Inflammatory macrophage (primary cell): ENCODE measurements around the gene ADM.
"Not testable (repeated sequence)": the region's sequence is repeated elsewhere in the genome, so short reads cannot be mapped to it uniquely, and the experiment has no call there.

ENCODE experiments used
- DNase-seq, 2 donors: peaks; one replicate each; pipeline ENCODE4 v3.0.0-alpha.2; 2020 to 2022
- total RNA-seq, 18 experiments: gene quantifications; one replicate each; lab custom pipeline; 2026; ENCODE audit warnings: mixed read lengths in 6 of 18, inconsistent platforms in 2 of 18; lab: John Stamatoyannopoulos, UW

ADM gene, protein sequence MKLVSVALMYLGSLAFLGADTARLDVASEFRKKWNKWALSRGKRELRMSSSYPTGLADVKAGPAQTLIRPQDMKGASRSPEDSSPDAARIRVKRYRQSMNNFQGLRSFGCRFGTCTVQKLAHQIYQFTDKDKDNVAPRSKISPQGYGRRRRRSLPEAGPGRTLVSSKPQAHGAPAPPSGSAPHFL
- 1.5 to 184 (median 16.3) reads per million in 18 experiments for total RNA-seq

DNA sequence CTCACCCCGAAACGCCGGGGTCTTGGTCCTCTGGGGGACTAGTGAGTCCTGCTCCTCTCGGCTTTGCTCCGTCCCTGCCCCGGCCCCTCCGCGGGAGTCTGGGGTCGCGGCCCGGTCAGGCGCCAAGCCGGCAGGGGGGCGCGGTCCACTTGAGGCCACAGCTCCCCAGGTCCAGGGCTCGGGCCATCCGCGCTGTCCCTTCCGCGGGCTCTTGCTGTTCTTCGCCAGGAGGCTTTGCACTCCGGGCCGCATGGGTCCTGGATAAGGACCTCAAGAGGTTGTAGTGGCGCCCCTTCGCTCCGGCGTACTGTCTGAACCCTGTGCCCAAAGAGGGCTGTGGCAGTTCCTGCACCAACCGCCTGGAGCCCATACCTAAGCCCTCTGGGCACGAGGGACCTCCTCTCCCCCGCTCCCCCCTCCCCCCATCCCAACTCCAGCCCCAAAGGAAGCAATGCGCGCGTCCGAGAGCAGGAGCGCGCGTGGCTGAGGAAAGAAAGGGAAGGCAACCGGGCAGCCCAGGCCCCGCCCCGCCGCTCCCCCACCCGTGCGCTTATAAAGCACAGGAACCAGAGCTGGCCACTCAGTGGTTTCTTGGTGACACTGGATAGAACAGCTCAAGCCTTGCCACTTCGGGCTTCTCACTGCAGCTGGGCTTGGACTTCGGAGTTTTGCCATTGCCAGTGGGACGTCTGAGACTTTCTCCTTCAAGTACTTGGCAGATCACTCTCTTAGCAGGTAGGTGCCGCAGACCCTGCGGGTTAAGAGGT lies at the start of gene ADM:
TSS of gene ADM (plus strand) at position 579 of the 767 bp plus-strand sequence. CDS start 628 bp downstream, outside the sequence.
- peak; percentile 91 to 92 for DNase-seq

DNA sequence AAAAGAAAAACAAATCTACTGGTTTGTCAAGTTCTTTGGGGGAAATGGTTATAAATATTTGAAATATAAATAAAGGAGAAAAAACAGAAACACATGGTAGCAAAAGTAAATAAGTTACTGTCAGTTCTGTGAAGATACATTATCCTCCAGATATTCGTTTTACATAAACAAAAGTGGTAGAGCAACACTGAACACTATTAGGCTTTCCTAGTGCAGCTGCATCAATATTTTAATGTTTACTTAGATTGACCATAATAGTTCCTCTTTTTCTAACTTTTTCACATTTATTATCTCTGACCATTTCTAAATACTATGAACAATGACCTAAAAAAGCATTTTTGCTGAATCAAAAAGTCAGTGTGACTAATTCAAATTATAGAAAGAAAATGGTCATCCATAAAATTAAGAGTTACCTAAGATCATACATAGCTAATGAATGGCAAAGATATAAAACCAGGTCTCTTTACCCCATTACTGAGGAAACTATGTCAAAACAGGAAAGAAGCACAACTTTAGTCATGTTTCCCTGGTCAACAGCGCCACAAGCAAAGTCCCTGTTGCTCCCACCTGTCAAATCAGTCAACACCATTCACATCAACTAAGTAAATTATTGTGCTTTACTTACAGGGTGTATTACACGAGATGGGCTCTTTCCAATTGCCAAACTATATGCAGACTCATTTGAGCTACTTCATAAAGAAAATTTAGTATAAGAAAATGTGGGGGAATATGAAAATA lies 49.3 kb upstream of the ADM start:
- peak in 1 of 2 donors; percentile 10 for DNase-seq

DNA sequence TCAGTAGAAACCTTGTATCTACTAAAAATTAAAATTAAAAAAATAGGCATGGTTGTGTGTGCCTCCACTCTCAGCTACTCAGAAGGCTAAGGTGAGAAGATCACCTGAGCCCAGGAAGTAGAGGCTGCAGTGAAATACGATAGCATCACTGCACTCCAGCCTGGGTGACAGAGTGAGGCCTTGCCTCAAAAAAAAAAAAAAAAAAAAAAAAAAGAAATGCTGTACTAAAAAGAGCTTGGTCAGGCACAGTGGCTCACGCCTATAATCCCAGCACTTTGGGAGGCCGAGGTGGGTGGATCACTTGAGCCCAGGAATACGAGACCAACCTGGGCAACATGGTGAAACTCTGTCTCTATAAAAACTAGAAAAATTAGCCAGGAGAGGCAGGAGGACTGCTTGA lies 47.4 kb upstream of the ADM start:
- no peak for DNase-seq

DNA sequence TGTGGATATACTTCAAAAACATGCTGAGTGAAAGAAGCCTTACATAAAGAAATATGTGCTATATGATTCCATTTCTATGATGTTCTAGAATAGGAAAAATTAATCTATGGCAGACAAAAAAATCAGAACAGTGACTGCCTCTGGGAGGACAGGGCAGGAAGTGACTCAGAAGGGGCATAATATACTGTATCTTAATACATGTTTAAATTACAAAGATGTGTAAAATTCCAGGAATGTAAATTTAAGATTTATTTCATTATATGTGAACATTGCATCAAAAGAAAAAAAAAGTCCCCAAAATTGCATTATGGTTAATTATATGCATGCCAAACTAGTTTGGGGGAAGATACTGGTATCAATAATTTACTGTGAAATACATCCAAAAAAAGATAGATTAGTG lies 43.1 kb upstream of the ADM start:
- DNase-seq = no peak

DNA sequence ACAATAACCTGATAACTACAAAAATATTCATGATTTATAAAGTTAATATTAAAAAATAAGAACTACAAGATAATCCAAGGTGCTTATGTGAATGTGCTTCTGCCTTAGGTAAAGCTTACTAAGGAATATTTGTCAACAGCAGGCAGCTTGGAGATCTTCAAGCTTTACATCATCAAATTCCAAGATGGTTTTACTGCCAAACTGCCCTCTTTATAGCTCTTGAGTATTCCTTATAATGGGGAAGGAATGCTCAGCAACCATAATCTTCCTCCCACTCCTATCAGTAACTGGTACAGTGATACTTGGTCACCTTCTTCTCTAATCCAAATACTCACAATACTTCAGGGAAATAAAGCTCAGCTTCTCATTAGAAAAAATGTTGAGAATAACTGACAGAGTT lies 40.9 kb upstream of the ADM start:
- no peak for DNase-seq

DNA sequence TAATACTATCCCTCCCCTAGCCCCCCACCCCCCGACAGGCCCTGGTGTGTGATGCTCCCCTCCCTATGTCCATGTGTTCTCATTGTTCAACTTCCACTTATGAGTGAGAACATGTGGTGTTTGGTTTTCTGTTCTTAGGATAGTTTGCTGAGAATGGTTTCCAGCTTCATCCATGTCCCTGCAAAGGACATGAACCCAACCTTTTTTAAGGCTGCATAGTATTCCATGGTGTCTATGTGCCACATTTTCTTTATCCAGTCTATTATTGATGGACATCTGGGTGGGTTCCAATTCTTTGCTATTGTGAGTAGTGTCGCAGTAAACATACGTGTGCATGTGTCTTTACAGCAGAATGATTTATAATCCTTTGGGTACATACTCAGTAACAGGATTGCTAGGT lies 40.2 kb upstream of the ADM start:
- DNase-seq = not testable (repeated sequence)

DNA sequence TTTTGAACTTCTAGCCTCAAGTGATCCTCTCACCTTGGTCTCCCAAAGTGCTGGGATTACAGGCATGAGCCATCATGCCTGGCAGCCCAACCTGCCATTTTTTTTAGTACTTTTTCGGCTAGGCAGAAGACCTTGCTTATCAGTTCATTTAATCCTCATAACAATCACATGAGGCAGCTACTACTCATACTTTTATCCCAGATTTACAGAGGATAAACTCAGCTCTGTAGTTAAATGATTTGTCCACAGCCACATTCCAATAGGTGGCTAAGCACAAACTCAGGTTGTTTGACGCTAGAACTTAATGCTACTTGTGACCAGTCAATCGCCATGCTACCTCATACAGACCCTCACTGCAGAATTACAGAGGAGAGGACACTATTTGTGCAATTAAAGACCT lies 38.9 kb upstream of the ADM start:
- DNase-seq = no peak

DNA sequence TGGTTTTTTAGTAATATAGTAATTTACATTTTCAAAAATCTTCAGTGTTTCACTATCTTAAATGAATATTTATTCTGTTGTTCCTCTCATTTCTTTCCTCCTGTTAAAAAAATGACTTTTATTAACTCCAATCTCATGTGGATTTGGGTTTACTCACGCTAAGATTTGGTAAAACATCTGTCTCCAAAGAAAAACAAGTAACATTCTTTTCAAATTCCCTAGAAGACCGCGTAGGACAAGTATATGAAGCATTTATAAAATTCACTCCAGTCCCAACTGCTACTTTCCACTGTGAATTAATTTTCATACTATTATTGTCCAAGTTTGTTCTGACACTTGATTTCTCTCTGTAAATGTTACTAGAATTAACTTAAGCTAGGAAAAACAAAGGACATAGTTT lies 37.1 kb upstream of the ADM start:
- DNase-seq = no peak

DNA sequence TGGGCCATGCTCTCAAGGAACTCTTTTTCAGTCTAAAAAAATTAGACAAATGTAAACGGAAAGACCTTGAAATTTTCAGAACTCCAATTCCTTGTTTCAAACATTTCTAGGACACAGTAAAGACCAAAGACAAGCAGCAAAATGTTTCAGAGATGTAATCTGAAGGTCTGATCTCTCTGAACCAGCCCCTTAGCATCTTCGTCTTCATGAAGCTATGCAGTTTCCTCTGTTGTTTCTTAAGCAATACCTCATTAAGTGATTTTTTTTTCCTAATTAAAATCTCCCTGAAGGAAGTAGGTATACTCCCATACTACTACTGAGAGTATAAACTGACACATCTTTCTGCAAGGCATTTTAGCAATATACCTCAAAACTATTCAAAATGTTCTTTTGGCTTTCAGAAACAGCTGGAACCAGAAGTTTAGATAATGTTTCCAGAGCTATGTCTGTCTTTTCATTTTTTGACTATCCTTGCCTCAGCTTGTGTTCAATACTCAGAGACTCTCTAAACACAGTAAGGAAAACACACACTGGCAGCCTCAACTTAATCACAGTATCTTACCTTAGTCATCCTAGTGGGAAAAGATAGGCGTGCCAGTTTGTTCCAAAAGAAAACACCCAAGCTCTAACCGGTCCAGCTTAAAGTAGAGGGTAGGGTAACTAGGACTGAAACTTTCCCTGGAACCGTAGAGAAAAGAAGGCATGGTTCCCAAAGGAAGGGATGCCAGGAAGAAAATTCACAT lies 36.0 kb upstream of the ADM start:
- DNase-seq = no peak

DNA sequence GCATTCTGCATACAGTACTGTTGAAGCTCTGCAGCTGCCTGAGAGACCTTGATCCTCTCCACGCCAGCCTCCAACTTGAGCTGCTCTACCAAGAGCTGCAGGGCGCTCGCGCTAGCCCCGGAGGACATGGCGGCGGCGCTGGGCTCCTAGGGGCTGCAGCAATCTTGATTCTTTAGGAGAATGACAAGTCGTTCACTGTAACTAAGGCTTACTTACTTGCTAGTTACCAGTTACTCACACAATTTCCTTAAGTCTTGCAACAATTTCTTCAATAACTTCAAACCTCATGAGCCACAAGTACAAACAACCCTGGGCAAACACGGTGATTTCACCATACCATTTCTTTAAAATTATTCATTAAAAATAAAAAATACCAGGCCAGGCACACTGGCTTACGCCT lies 32.7 kb upstream of the ADM start:
- DNase-seq = no peak

DNA sequence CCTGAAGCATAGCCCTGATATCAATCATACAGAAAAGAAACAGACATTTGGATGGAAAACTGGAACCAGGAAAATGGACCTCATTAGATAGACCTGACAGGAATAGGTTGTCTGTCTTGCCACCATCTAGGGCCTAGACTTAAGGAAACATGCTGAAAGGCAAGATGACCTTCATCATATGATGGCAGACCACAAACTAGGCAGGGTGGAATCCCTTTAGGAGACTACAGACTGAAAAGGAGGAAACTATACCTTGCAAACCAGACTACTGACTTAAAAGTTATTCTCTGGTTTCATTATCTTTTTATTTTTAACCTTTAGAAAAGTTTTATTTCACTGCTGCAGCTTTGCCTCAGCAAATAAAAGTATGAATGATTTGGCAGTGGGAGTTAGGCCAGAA lies 31.1 kb upstream of the ADM start:
- no peak for DNase-seq

DNA sequence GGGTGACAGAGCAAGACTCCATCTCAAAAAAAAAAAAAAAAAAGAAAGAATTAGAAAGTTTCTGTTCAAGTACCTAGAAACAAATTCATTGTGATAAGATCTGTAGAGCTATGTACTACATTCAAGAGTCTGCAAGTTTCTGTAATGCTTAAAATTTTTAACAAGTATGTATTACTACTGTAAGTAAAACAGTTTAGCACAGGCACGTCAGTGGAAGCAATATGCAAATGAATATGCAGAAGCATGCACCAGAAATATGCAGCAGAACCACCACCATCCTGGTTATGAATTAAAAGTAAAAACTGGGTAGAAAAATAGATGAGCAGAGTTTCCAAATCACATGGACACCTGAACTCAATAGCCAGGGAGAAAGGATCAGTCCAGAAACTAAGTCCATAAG lies 30.1 kb upstream of the ADM start:
- DNase-seq = no peak

DNA sequence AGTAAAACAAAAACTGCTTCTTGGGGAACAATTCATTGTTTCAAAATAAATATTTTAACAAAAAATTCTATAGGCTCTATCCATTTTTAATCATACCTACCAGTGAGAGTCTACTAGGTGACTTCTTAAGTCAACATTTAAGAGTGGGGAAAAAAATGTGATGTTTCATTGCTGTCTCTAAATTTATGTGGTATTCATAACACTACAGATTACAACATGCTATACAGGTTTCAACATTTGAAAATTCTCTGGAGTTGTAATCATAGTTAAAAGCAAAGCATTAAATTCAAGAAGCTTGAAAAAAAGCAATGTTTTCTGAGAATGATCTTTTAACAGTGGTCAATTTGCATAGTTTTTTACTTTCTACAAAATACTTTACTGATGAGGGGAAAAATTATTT lies 29.2 kb upstream of the ADM start:
- no peak for DNase-seq

DNA sequence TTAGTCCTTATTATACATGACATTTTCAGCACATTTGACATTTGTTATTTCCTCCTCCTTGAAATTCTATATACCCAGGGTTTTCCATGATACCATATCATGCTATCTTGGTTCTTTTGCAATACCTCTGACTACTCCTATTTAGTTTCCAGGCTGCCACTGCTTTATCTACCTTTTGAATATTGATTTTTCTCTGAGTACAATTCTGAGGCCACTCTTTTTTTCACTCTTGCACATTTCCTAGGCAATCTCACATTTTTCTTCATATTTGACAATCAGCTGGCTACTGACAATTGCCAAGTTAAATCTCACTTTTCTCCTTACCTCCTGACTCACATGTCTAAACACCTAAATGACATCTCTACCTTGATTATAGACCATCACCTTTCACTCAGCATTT lies 22.8 kb upstream of the ADM start:
- no peak for DNase-seq

DNA sequence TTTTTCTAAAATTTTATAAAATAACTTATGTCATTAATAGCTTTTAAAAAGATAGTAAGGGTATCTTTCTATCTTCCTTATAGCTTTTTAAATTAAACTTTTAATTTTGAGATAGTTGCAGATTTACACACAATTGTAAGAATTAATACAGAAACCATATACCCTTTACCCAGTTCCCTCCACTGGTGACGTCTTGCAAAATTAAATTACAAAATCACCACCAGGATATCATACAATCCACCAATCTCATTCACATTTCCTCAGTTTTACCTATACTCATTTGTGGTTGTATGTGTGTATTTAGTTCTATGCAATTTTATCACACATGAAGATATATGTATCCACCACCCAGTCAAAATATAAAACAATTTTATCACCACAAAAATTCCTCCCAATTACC lies 20.9 kb upstream of the ADM start:
- DNase-seq = no peak

DNA sequence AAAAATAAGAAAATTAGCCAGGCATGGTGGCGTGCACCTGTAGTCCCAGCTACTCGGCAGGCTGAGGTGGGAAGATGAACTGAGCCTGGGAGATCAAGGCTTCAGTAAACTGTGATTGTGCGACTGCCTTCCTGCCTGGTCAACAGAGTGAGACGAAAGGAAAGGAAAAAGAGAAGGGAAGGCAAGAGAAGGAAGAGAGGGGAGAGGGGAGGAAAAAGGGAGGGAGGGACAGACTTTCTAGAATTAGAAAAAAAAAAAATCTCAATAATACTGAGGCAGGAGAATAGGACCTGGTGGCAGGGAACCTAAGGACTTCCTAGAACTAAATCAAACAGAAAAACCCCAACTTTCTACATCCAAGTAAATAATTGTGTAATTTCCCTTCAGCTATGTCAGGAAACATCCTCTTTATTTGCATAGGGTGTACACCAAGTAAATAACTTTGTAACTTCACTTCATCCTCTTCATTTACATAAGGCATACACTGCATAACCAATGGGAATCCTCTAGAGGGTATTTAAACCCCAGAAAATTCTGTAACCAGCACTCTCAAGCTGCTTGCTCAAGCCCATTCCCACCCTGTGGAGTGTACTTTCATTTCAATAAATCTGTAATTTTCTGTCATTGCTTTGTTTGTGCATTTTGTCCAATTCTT lies 19.6 kb upstream of the ADM start:
- peak; percentile 50 to 92 for DNase-seq

DNA sequence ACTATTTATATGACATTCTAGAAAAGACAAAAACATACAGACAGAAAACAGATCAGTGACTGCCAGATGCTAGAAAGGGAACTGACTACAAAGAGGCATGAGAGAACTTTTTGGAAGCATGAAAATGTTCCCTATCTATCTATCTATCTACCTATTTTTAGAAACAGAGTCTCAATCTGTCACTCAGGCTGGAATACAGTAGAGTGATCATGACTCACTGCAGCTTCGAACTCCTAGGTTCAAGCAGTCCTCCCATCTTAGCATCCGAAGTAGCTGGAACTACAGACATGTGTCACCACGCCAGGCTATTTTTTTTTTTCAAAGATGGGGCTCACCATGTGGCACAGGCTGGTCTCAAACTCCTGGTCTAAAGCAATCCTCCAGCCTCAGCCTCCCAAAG lies 17.7 kb upstream of the ADM start:
- no peak for DNase-seq

DNA sequence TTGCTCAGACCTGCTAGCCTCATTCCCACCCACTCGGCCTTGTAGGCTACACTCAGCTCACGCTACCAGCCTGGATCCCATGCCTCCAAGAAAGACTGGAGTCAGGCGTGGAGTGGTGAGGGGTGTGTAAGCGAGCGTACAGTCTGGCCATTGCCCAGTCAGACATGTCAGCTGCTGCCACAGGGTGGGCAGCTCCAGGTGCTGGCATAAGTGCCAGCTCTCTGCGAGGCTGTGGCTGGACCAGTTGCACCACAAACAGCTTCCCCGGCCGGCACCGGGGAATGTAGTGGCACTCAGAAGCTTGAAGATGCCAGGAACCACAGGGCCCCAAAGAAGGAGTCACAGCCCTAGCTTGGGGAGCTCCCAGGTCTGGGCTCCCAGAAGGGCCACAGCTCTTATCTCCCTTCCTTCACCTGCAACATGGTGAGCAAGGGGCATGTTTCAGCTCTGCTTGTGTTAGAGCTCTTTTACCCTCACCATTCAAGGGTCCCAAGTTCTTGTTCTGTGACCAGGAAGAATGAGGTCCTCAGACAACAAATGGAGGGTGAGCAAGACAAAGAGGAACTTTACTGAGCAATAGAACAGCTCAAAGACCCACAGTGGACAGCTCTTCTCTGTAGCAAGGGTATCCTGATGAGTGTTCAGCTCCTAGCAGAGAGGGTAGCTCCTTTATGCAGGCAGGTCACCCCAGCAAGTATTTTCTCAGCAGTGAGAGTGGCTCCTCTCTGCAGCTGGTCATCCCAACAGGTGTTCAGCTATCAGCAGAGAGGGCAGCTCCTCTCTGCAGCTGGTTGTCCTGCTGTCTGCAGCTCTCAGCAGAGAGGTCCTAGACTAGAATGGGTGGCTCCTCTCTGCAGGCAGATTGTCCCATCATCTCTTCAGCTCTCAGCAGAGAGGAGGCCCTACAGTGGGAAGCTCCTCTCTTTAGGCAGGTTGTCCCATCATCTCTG lies 16.8 kb upstream of the ADM start:
- no peak for DNase-seq

DNA sequence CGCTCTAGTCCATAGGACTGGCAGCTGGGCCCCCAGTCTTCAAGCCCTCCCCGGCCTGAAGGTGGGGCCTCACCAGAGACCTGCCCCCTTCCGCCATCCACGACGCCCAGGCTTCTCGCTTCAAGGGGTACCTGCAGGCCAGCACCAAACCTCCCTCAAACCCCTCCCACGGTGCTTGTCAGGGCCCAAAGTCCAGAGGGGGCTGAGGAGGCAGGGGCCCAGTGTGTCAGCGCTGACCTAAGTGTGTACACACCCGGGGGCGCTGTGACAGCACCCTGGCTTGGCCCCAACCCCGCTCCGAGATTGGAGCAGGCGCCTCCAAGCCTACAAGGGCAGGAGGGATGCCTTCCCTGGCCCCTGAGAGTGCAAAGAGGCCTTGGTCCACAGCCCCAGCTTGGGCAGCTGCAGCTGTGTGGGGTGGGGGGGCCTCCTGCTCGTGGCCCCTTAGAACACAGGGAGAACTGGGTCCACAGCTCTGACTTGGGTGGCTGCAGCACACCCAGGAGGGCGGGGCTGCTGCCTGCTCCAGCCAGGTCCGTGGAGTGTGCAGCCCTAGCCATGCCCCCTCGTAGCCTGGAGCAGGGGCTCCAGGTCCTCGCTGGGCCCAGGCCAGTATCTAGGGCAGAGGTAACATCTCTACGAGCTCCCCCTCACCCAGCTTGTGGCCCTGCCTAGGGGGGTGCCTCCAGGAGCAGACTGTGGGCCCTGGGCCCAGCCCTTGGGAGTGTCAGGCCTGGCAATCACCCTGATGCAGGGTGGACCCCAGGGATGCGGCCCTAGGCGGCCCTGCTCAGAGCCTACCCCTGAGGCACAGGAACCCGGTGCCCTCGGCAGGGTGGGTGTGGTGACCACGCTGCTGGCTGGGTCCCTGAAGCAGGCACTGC lies 15.8 kb upstream of the ADM start:
- DNase-seq = no peak

DNA sequence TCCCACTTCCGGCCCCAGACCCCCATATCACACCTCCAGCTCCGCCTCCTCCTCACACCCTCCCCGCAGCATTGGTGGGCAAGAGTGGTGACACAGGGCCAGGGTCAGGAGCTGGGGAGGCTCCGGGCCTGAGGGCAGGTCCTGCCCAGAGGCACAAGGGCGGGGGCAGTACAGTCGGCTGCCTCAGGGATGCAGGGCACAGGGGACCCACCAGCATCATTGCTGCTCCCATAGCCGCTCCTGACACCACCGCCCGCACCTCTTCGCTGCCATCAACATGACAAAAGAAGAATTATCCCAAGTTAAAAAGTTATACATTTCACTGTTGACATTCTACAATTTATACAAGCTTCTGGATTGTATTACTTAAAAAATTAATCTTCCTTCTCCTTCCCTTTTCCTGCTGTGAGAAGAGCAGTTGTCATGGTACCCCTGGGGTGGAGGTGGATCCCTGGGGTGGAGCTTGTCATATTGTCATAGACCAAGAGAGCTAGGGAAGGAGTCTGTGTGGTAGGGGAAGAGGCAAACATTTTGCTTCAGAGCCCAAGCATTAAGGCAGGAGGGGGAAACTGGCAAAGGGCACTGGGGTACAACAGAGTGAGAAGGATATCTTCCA lies 15.0 kb upstream of the ADM start:
- DNase-seq = peak; percentile 61 to 68
